Peyer's patch (tissue), 4 donors: ENCODE results near the gene CCDC175. TPM values are rescaled to one million over a fixed set of nuclear protein-coding genes. Genes with fewer than 3 reads are reported as not detected.

Experiments used
- DNase-seq, 3 donors: peaks; one replicate each; pipeline ENCODE4 v3.0.0-alpha.2; 2017 to 2019
- H3K27ac ChIP-seq, 4 donors: fragments of 200-600 bp; sonication (generic); one replicate each; pipeline ENCODE4 v1.5.1; 2016 to 2019
- H3K27me3 ChIP-seq, 2 donors: fragments of 200-600 bp; sonication (generic); one replicate each; pipeline ENCODE4 v1.5.1; 2019
- H3K36me3 ChIP-seq, 3 donors: fragments of 200-600 bp; sonication (generic); one replicate each; pipeline ENCODE4 v1.5.1; 2016 to 2019
- H3K4me1 ChIP-seq, 4 donors: fragments of 200-600 bp; sonication (generic); one replicate each; pipeline ENCODE4 v1.5.1; 2016 to 2019
- H3K4me3 ChIP-seq, 4 donors: fragments of 200-600 bp; sonication (generic); 1 replicate in 3 of 4; 2 replicates in 1 of 4; pipeline ENCODE4 v1.5.1; 2016 to 2019; ENCODE audit warnings: mild to moderate bottlenecking in 1 of 4
- H3K9me3 ChIP-seq, 4 donors: fragments of 200-600 bp; sonication (generic); one replicate each; pipeline ENCODE4 v1.5.1; 2016 to 2019; ENCODE audit warnings: mild to moderate bottlenecking in 1 of 4
- CTCF ChIP-seq, 6 experiments: fragments of 450-650 bp in 4 of 6; fragments of 200-600 bp in 2 of 6; sonication (generic) in 1 of 6; IDR thresholded peaks; one replicate each; pipeline ENCODE4 v1.5.1; 2017 to 2019; ENCODE audit warnings: antibody characterized with exemption in 6 of 6, mild to moderate bottlenecking in 3 of 6, moderate library complexity in 1 of 6
- POLR2A ChIP-seq, 2 donors: fragments of 450-650 bp; IDR thresholded peaks; one replicate each; pipeline ENCODE4 v1.5.1; 2017; ENCODE audit warnings: antibody characterized with exemption in 2 of 2, mild to moderate bottlenecking in 2 of 2, moderate library complexity in 2 of 2
- total RNA-seq, 4 donors: library from RNA; depleted of rRNA; stranded (reverse); fragments of >200 nt; gene quantifications; one replicate each; pipeline ENCODE4 v1.1.0, GENCODE V29; 2016

The CCDC175 gene
- total RNA-seq, 4 donors from 2014 or later = 1.6 TPM; not detected in 3

- Histone ChIP-seq H3K4me1 (peaks cover 0 to 56% (median 9%) of the 10 kb centered on the region in 4 donors), H3K36me3 (peaks cover 0 to 10% (median 0%) of the 10 kb centered on the region in 3 donors), H3K27ac (peak within 1 kb of the TSS; percentile 73 to 93 (median 89)), H3K4me3 (peak within 1 kb of the TSS; percentile 68 to 93 (median 76)), H3K27me3 (no peaks in the 10 kb centered on the region), H3K9me3 (no peaks in the 10 kb centered on the region)
- TF ChIP-seq POLR2A (IDR thresholded peaks at IDR 0.05) (peak; percentile 66 to 75), CTCF (IDR thresholded peaks at IDR 0.05) (peak in 5 of 6 experiments; percentile 51 to 71 (median 57))
- DNase-seq = peak; percentile 99
Measured at GRCh38 chr14:59483819-59484638, 92.6 kb downstream of the CCDC175 start, which contains the start of the genes JKAMP and L3HYPDH. JKAMP (plus strand) TSS chr14:59484517; CDS start chr14:59484590, 73 bp downstream. L3HYPDH (minus strand) TSS chr14:59484408; CDS start chr14:59484316, 92 bp downstream.

- DNase-seq = no peak
- Histone ChIP-seq H3K27ac (peak overlapping the region; percentile 73 to 93 (median 89)), H3K9me3 (no peaks in the 10 kb centered on the region), H3K4me3 (peak overlapping the region; percentile 68 to 93 (median 76)), H3K36me3 (peaks cover 0 to 4% (median 0%) of the 10 kb centered on the region in 3 donors), H3K27me3 (no peaks in the 10 kb centered on the region), H3K4me1 (peaks cover 0 to 56% (median 9%) of the 10 kb centered on the region in 4 donors)
- TF ChIP-seq CTCF (IDR thresholded peaks at IDR 0.05) (no peak), POLR2A (IDR thresholded peaks at IDR 0.05) (no peak)
Measured at GRCh38 chr14:59483363-59483762, 93.2 kb downstream of the CCDC175 start.

- peak overlapping the region; percentile 68 to 93 (median 76) for H3K4me3 ChIP-seq
- peaks cover 0 to 51% (median 9%) of the 10 kb centered on the region in 4 donors for H3K4me1 ChIP-seq
- H3K36me3 ChIP-seq = peaks cover 0 to 3% (median 0%) of the 10 kb centered on the region in 3 donors
- no peak for DNase-seq
- no peaks in the 10 kb centered on the region for H3K27me3 ChIP-seq
- peak overlapping the region; percentile 36 to 93 (median 89) for H3K27ac ChIP-seq
- TF ChIP-seq POLR2A (IDR thresholded peaks at IDR 0.05) (no peak), CTCF (IDR thresholded peaks at IDR 0.05) (no peak)
- no peaks in the 10 kb centered on the region for H3K9me3 ChIP-seq
Measured at GRCh38 chr14:59482541-59483331, 93.9 kb downstream of the CCDC175 start.

GRCh38 chr14:59481871-59482540, 94.6 kb downstream of the CCDC175 start:
- peaks cover 0 to 47% (median 9%) of the 10 kb centered on the region in 4 donors for H3K4me1 ChIP-seq
- H3K27ac ChIP-seq = peak overlapping the region; percentile 12 to 93 (median 27)
- no peaks in the 10 kb centered on the region for H3K9me3 ChIP-seq
- no peak for DNase-seq
- peaks cover 0 to 3% (median 0%) of the 10 kb centered on the region in 3 donors for H3K36me3 ChIP-seq
- H3K27me3 ChIP-seq = no peaks in the 10 kb centered on the region
- peak overlapping the region in 1 of 4 donors; percentile 68 for H3K4me3 ChIP-seq
- no peak for TF ChIP-seq POLR2A (IDR thresholded peaks at IDR 0.05)
- TF ChIP-seq CTCF (IDR thresholded peaks at IDR 0.05) = no peak

- TF ChIP-seq POLR2A (IDR thresholded peaks at IDR 0.05) = no peak
- no peak for TF ChIP-seq CTCF (IDR thresholded peaks at IDR 0.05)
- Histone ChIP-seq H3K9me3 (no peaks in the 10 kb centered on the region), H3K4me3 (no peak overlapping the region), H3K27me3 (no peaks in the 10 kb centered on the region), H3K27ac (no peak overlapping the region), H3K4me1 (peaks cover 0 to 41% (median 9%) of the 10 kb centered on the region in 4 donors), H3K36me3 (peaks cover 0 to 3% (median 0%) of the 10 kb centered on the region in 3 donors)
- DNase-seq = no peak
Measured at GRCh38 chr14:59481407-59481806, 95.2 kb downstream of the CCDC175 start.
